ENCODE results near the gene PIP5K1A.
"Not testable (repeated sequence)": the region's sequence is repeated elsewhere in the genome, so short reads cannot be mapped to it uniquely, and the experiment has no call there.

PIP5K1A gene

DNA sequence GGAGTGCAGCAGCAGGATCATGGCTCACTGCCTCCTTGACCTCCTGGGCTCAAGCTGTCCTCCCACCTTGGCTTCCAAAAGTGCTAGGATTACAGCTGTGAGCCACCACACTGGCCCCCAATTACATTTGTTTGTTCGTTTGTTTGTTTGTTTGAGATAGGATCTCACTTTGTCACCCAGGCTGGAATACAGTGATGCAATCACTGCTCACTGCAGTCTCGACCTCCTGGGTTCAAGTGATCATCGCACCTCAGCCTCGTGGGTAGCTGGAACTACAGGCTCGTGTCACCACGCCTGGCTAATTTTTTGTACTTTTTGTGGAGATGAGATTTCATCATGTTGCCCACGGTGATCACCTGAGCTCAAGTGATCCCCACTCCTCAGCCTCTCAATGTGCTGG is 6.3 kb upstream of the PIP5K1A start:
- DNase-seq, result no peak

DNA sequence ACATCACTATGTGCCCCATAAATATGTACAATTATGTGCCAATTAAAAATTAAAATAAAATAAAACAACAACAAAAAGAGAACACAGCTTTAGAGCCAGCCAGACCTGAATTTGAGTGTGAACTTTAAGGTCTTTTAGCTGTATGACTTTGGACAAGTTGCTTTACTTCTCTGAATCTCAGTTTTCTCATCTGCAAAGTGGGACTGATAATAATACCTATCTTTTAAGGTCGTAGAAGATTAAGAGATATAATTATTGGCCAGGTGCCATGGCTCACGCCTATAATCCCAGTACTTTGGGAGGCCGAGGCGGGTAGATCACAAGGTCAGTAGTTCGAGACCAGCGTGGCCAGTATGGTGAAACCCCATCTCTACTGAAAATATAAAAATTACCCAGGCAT is 5.0 kb upstream of the PIP5K1A start:
- no peak for DNase-seq

DNA sequence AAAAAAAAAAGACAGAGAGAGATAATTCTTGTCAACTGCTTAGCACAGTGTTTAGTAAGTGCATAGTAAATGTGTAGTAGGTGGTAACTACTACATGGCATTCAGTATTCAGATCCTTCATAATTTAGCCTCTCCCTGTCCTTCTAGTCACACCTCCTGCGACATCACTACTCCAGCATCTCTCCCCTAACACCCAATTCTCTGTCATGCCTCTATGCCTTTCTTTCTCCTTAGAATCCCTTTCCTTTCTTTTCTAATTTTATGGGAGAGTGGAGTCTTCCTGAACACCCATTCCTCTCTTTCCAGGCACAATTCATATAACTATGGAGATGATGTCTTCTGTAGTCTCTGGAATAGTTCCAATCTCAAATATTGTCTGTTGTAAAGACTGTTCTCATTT is 4.5 kb upstream of the PIP5K1A start:
- DNase-seq, result no peak

DNA sequence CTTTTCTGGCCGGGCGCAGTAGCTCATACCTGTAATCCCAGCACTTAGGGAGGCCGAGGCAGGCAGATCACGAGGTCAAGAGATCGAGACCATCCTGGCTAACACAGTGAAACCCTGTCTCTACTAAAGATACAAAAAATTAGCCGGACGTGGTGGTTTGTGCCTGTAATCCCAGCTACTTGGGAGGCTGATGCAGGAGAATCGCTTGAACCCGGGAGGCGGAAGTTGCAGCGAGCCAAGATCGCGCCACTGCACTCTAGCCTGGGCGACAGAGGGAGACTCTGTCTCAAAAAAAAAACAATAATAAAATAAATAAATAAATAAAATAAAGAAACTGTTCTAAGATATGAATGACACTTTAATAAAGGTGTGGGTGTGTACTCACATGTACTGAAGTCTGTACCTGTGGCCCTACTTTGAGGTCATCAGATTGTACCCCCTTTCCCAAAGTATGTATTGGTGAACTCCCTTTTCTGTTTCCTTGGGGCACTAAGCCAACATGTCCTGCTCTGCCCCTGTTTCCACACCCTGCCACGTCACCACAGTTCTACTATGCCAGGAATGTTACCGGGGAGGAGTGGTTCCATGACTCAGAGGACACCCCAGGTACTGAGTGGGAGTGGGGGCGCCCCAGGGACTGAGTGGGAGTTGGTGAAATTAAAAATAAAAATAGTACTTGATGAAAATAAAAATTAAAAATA is 3.3 kb upstream of the PIP5K1A start:
- DNase-seq, result not testable (repeated sequence)

DNA sequence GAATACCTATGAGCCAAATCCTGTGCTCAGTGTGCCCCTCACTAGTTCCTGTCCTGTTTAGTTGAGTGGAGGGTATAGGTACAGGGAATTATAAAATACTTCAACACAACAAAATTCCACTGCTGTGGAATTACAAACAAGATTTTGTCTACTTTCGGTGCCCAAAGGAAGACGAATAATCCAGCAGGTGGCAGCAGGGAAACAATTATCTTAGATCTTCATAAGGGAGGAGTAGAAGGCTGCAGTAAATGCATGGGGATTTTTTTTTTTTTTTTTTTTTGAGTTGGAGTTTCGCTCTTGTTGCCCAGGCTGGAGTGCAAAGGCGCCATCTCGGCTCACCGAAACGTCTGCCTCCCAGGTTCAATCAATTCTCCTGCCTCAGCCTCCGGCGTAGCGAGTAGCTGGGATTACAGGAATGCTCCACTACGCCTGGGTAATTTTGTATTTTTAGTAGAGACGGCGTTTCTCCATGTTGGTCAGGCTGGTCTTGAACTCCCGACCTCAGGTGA is 2.0 kb upstream of the PIP5K1A start:
- peak; percentile 46 for DNase-seq

DNA sequence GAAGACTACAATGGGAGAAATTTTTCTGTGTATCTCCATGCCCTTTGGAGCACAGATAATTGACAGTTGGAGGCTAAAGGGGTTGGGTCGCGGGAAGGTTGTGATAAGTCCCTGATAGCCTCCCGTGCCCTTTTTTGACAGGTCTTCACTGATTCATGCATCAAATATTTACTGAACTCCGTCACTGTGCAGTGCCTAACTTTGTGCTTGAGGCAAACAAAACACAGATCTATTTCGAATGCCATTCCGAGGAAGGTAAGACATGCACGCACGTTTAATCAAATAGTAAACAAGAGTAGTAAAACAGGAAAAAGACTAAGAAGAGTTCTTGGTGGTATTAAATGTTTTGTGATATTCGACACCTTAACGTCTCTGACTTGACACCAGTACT is 494 bp upstream of the PIP5K1A start:
- DNase-seq, result no peak

DNA sequence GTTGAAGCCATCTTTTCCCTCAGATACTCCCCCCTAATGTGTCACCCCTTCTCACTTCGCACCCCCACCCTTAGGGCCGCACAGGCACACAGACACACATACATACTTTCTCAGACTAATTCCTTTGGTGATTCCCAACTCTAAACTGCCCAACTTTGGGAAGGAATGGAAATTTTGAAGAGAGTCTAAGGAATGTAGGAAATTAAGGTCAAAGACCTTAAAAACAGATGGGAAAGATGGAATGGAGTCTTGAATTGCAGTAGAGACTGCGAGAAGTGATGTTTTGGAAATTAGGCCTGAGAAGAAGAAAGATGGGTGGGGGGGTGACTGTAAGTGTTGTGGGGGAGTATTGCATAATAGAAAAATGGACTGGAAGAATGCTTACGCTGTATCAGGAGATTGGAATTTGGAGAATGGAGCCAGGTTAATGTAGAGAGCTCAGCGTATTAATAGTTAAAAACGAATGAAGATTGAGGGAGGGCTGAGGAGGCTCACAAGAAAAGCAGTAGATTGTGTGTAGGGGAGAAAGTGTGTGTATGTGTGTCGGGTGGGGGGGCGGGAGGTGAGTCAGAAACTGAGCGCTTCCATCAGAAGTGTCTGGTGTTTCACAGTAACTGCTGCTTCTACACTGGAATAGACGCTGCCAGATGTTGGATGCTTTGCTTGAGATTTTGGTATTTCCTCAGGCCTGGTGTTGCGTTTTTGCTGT is 1.7 kb downstream of the PIP5K1A start:
- DNase-seq, result no peak

DNA sequence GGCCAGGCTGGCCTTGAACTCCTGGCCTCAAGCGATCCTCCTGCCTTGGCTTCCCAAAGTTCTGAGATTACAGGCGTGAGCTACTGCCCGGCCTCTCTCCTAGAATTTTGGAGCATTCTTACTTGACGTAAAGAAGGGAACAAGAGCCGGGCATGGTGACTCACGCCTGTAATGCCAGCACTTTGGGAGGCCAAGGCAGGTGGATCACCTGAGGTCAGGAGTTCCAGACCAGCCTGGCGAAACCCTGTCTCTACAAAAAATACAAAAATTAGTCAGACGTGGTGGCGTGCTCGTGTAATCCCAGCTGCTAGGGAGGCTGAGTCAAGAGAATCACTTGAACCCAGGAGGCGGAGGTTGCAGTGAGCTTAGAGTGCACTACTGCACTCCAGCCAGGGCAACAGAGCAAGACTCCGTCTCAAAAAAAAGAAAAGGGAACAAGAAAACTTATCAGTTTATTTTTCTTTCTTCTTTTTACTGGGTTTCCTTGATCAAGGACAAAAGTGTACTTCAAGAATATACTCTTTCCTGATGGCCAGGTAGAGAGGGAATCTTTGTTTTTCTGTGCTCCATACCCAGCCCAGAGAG is 7.1 kb downstream of the PIP5K1A start:
- not testable (repeated sequence) for DNase-seq

DNA sequence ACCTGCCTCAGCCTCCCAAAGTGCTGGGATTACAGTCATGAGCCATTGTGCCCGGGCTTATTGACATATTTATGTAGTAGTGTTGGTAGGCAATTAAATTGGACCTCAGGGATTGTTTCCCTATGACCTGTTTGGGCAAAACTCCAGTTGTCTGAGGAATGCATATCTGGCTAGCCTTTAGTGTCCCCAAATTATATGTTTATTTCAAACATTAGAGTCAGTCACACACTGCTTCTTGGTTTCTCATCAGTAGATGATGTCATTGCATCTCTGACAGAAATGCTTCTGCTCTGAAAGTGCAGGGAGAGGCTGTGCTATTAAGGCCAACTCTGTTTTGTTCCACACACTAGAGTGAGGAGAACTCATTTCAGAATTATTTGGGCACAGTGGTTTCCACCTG is 12.5 kb downstream of the PIP5K1A start:
- no peak for DNase-seq

DNA sequence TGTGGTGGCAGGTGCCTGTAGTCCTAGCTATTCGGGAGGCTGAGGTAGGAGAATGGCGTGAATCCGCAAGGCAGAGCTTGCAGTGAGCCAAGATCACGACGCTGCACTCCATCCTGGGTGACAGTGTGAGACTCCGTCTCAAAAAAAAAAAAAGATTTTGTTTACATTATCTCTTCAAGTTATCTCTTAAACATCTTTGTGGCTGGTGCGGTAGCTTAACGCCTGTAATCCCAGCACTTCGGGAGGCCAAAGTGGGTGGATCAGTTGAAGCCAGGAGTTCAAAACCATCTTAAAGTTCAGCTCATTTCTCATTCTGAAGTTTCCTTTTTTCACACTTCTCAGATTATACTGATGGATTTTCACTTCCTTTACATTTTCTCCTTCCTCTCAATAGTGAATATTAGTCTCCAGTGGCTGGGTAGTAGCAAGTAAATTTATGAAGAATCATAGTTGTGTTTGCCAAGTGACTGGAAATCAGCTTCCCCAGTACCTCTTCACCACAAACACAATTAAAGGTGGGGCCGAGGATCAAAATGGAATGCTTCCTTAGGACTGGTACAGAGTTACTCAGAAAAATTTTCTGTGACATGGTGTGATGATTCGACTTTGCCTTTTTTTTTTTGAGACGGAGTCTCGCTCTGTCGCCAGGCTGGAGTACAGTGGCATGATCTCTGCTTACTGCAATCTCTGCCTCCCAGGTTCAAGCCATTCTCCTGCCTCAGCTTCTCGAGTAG is 13.8 kb downstream of the PIP5K1A start:
- DNase-seq, result no peak

DNA sequence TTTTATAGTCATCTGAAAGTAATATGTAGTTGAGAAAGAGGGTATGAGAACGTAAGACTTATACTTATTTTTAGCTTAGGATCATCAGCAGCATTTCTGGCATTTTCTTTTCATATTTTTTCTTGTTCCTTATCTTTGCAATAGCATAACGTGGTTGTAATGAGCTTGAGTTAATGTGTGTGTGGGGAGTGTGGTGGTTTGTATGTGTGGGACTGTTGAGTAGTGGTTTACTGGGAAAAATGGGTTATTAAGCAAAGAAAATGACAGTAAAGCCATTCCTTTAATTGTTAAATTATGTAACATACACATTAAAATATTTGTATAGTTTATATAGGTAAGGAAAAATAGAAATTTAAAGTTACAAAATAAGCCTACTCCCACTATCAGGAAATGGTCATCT is 15.2 kb downstream of the PIP5K1A start:
- no peak for DNase-seq

DNA sequence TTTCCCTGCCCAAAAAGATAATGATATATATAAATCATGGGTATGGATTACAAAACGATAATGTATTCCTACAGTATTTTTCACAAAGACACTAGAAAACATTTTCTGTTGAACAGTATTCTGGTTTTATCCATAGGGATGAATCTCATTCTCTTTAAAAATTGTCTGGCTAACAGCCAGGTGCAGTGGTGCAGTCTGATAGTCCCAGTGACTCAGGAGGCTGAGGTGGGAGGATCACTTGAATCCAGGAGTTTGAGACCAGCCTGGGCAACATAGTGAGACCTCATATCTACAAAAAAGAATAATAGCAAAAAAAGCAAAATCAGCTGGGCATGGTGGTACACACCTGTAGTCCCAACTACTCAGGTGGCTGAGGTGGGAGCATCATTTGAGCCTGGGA is 23.3 kb downstream of the PIP5K1A start:
- DNase-seq, result no peak

DNA sequence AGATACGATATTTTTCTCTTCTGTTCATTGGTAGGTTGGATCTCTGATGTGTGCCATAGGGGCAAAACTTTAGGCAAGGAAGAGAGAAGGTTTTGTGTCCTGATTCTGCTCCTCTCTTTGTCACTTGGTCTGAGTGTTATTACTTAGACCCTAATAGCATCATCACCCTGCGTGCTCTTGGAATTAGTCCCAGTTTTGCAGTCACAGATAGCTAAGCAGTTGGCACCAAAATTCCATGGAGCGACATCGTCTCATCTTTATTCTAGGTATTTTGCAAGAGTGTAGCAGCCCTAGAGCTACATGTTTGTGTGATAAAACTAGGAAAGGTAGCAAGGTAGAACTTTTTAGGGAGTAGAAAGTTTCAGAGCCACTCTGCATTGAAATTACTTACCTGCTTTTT is 23.8 kb downstream of the PIP5K1A start:
- DNase-seq, result no peak

DNA sequence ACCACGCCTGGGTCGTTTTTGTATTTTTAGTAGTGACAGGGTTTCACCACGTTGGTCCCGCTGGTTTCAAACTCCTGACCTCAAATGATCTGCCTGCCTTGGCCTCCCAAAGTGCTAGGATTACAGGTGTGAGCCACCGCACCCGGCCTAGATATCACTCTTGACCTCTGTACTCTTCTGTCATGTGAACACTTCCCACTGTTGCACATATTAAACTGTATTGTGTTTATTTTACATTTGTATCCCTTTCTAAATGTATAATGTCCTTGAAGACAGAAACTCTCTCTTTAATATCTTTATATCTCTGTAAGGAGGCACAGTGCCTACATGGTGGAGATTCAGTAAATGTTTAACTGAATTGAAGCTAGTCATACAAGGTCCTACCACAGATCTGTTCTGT is 36.9 kb downstream of the PIP5K1A start:
- DNase-seq, result no peak

DNA sequence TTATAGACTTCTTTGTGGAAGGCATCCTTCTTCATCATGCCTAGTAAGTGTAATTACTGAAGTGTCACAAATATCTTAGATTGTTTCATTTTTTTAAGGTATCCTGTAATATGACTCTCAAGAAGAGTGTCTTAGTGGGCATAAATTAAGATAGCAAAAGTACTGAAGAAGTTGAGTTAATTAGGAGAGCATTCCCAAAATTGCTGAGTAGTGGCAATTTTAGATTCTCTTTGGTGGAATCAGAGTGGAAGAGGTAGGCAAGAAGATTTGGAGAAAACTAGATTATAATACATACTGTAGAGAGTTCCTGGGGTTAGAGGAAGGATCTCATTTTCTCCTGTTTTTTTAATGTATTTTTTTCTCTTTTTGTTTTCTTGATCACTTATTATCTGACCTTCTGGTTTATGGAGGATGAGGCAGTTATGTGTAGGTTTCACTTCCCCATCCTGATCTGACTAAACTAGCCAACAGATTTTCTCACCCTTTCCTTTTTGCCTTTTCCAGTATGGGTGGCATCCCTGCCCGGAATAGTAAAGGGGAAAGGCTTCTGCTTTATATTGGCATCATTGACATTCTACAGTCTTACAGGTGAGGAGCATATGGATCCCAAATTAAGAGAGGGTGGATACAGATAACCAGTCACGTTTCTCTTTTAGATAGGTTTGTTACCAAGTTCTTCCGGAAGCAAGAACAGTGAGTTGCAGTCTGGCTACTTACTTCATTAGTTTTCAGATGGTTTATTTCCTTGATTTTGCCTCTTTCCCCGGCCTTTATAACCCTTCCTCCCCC is 39.5 kb downstream of the PIP5K1A start:
- no peak for DNase-seq

DNA sequence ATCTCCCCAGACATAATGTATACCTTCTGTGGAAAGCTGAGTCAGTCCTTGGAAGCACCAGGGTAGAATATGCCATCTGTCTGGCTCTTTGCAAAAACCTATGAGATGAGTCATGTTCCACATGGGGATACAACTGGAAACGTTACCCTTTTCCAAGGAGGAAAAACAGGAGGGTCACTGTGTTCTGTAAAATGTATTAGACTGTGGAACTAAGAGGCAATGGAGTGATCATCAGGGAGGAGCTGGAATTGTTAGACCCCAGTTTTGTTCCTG is 40.1 kb downstream of the PIP5K1A start:
- no peak for DNase-seq

DNA sequence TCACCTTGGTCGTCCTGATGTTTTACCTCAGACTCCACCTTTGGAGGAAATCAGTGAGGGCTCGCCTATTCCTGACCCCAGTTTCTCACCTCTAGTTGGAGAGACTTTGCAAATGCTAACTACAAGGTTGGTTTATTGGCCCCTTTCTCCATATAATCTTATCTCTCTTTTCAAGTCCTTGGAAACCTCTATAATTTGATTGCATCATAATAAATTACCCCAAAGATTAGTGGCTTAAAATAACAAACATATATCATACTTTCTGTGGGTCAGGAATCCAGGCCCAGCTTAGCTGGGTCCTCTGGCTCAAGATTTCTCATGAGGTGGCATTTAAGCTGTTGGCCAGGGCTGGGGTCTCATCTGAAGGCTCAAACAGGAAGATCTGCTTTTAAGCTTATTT is 44.1 kb downstream of the PIP5K1A start:
- no peak for DNase-seq

DNA sequence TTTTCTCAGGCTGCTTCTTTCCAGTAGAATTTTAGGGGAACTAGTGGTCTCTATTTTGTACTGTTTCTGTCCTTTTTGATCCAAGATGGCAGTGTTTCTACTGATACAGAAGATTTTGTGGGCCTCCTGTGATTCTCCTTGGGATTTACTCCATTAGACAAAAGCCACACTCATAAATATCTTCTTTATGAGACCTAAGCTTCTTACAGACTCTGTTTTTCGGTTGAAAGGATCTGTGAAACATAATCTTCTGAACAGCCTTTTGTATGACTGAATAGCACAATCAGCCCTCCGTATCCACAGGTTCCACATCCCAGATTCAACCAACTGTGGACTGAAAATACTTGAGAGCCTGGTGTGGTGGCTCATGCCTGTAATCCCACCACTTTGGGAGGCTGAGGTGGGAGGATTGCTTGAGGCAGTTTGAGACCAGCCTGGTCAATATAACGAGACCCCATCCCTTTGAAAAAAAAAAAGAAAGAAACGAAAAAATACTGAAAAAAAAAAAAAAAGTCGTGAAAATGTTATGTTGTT is 45.4 kb downstream of the PIP5K1A start:
- DNase-seq, result no peak

DNA sequence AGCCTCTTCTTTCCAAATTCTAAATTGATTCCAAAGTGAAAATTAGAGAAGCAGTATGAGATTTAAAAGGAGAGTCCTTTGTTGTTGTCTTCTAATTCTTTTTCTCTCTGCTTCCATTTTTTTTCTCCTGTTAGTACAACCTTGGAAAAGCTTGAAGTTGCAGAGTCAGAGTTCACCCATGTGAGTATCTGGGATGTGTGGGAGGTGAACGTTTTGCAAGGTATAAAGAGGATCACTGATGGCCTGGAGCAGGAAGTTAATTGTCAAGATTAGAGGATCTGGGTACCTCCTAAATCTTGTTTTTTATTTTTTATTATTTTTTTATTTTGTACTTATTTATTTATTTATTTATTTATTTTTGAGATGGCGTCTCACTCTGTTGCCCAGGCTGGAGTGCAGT is 48.4 kb downstream of the PIP5K1A start:
- no peak for DNase-seq

DNA sequence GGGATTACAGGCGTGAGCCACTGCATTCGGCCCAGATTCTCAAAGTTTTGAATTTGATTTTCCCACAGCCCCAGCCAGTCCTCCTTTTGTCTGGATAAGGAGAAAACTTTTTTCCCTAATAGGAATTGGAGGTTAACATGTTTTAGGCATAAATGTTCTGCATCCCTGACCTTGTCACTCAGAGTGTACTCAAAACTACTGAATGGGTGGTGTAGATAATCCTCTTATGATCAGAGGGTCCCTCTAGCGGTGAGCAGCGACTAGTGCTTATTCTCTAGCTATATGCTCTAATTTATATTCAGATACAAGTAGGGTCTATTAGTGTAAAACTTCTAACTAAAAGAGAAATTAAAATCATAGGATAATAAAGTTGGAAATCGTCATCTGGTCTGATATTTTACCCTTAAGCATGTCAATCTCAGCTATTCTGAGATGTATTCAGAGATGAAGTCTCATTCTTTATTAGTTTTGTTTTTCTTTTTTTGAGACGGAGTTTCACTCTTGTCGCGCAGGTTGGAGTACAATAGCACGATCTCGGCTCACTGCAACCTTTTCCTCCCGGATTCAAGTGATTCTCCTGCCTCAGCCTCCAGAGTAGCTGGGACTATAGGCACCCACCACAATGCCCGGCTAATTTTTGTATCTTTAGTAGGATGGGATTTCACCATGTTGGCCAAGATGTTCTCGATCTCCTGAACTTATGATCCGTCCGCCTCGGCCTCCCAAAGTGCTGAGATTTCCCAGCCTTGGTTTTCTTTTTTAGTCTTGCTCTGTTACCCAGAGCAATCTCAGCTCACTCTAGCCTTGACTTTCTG is 53.5 kb downstream of the PIP5K1A start:
- DNase-seq, result peak; percentile 39
